ENCODE results near the gene CLCN3. TPM values are rescaled to one million over a fixed set of nuclear protein-coding genes. Genes with fewer than 3 reads are reported as not detected.

Gene CLCN3
- total RNA-seq, 4 donors from 2014 or later, result 14.0 to 61.5 (median 44.7) TPM

DNA sequence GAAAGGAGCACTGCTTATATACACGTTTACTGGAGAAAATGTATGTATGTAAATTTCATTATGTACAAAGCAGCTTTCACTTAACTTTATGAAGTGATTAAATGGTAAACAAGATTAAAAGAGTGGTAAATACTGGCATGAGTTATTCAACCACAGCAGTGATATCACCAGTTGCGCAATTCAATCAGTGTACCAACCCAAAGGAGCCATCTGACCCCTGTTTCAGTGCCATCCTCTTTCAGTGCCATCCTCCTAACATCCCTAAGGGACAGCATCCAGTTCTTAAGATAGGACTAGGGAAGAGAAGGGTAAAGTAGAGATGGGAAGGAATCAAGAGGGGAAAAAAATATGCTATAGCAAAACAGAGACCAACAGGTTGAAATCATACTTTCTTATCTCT lies 121.2 kb downstream of the CLCN3 start:
- no peak for TF ChIP-seq POLR2A (IDR thresholded peaks at IDR 0.05)
- TF ChIP-seq, protein P1, sequence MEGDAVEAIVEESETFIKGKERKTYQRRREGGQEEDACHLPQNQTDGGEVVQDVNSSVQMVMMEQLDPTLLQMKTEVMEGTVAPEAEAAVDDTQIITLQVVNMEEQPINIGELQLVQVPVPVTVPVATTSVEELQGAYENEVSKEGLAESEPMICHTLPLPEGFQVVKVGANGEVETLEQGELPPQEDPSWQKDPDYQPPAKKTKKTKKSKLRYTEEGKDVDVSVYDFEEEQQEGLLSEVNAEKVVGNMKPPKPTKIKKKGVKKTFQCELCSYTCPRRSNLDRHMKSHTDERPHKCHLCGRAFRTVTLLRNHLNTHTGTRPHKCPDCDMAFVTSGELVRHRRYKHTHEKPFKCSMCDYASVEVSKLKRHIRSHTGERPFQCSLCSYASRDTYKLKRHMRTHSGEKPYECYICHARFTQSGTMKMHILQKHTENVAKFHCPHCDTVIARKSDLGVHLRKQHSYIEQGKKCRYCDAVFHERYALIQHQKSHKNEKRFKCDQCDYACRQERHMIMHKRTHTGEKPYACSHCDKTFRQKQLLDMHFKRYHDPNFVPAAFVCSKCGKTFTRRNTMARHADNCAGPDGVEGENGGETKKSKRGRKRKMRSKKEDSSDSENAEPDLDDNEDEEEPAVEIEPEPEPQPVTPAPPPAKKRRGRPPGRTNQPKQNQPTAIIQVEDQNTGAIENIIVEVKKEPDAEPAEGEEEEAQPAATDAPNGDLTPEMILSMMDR (IDR thresholded peaks at IDR 0.05), result no peak
- DNase-seq, result no peak
- no peak overlapping the region for H3K4me3 ChIP-seq
- H3K4me1 ChIP-seq, result no peaks in the 10 kb centered on the region
- no peaks in the 10 kb centered on the region for H3K27me3 ChIP-seq
- H3K9me3 ChIP-seq, result no peaks in the 10 kb centered on the region
- peaks cover 0 to 25% (median 0%) of the 10 kb centered on the region in 3 donors for H3K36me3 ChIP-seq
- no peak overlapping the region for H3K27ac ChIP-seq

DNA sequence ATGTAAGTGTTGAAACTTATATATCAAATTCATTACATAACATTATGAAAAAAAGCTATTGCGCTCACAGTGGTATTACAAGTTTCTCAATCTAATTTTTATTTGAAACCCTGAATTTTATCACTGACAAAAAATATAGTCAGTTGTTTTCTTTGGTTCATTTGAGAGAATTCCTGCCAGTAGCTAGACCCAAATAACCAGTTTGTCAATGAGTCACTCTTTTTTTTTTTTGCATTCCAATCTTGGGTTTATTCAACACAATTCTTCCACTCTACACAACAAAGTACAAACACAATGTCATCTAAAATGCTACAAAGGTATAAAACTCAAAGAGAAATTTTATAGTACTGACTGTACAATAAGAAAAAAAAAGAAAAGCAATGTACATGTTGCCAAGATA lies 124.2 kb downstream of the CLCN3 start:
- DNase-seq, result no peak
- Histone ChIP-seq H3K36me3 (peaks cover 0 to 8% (median 0%) of the 10 kb centered on the region in 3 donors), H3K4me3 (no peak overlapping the region), H3K4me1 (no peaks in the 10 kb centered on the region), H3K9me3 (no peaks in the 10 kb centered on the region), H3K27me3 (no peaks in the 10 kb centered on the region), H3K27ac (no peak overlapping the region)
- TF ChIP-seq POLR2A (IDR thresholded peaks at IDR 0.05), result no peak
- TF ChIP-seq, protein P1 (IDR thresholded peaks at IDR 0.05), result no peak

DNA sequence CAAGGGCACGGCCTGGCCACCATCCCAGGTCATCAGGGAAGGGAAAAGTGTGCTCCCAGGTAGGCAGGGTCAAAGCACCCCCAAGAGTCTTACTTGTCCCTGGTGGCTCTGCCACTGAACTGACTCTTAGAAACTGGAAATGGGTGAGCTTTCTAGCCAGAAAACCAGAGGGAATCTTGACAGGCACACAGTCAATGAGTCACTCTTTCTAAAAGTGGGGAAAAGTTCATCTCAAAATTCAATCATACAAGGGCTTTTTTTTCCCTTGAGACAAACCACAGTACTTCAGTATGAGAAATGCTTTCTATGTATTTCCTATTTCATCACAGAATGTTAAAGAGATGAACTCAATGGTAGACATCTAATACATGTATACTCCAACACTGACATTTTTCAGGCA lies 124.9 kb downstream of the CLCN3 start:
- peaks cover 0 to 3% (median 0%) of the 10 kb centered on the region in 3 donors for H3K36me3 ChIP-seq
- no peak overlapping the region for H3K4me3 ChIP-seq
- H3K27me3 ChIP-seq, result no peaks in the 10 kb centered on the region
- TF ChIP-seq, protein P1 (IDR thresholded peaks at IDR 0.05), result no peak
- no peak for TF ChIP-seq POLR2A (IDR thresholded peaks at IDR 0.05)
- H3K9me3 ChIP-seq, result no peaks in the 10 kb centered on the region
- H3K27ac ChIP-seq, result no peak overlapping the region
- H3K4me1 ChIP-seq, result no peaks in the 10 kb centered on the region
- DNase-seq, result no peak

DNA sequence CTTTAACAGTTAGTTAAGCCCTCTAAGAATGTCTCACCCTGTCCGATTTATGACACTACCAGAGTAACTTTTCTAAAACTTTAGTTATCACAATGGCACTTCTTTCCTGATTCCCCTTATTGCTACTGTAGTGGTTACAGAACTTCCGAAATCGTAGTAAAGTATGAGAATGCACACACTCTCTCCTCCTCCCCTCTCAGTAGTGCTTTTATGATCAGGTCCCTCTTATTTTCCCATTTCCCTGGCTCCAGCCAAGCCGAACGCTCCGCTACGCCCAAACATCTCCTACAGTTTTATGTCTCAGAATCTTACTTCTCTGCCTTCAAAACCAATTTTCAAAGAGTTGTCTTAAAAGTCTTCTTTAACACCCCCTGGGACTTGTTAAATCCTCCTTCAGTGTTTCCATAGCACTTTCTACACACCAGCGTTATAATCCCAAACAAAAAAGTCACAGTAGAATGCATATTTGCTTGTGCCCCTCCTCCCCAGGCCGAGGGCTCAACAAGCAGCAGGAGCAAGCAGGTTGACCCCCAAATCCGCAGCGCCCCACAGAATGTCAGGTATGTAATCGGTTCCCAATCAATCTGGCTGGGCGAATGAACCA lies 136.7 kb downstream of the CLCN3 start:
- Histone ChIP-seq H3K4me1 (peaks cover 0 to 18% (median 6%) of the 10 kb centered on the region in 4 donors), H3K27ac (peak overlapping the region; percentile 37 to 74 (median 62)), H3K9me3 (no peaks in the 10 kb centered on the region), H3K36me3 (peaks cover 0 to 4% (median 0%) of the 10 kb centered on the region in 3 donors), H3K27me3 (no peaks in the 10 kb centered on the region), H3K4me3 (peak overlapping the region; percentile 65 to 96 (median 74))
- DNase-seq, result no peak
- no peak for TF ChIP-seq POLR2A (IDR thresholded peaks at IDR 0.05)
- TF ChIP-seq, protein P1 (IDR thresholded peaks at IDR 0.05), result no peak

DNA sequence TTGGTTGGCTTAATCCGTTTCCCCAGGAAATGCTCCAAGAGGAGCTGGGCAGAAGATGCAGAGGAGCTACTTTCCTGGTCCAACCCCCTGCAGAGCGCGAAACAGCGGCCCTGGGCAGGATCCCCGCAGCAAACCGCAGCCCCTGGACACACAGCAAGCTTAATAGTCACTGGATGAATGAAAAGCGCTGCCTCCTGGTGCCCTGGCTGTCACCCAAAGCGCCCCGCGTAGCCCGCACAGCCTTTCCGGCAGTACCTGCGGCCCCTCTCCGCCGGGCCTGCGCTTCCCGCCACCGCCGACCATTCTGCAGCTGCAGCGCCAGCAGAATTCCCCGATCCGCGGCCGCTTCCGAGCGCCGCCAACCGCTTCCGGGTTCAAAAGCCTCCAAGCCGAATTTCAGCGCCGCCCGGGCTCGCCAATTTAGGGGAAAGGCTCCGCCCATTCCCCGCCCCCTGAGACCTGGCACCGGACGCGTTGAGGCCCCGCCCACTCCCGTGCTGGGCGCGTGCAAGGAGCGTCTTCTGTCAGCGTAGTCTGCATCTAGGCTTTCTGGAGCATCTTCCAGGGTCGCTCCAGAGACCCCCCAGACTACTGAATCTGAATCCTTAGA lies 137.3 kb downstream of the CLCN3 start, which contains the start of gene HPF1:
Gene HPF1 (minus strand): TSS at position 370 of the 610 bp plus-strand sequence. CDS start 67 bp downstream, at position 303.
- H3K36me3 ChIP-seq, result peaks cover 0 to 4% (median 0%) of the 10 kb centered on the region in 3 donors
- peak in 1 of 2 donors; percentile 19 for TF ChIP-seq POLR2A (IDR thresholded peaks at IDR 0.05)
- TF ChIP-seq, protein P1 (IDR thresholded peaks at IDR 0.05), result no peak
- peak within 1 kb of the TSS; percentile 65 to 96 (median 74) for H3K4me3 ChIP-seq
- no peaks in the 10 kb centered on the region for H3K27me3 ChIP-seq
- peak within 1 kb of the TSS; percentile 37 to 74 (median 62) for H3K27ac ChIP-seq
- peaks cover 0 to 18% (median 6%) of the 10 kb centered on the region in 4 donors for H3K4me1 ChIP-seq
- no peaks in the 10 kb centered on the region for H3K9me3 ChIP-seq
- DNase-seq, result peak; percentile 96 to 98 (median 97)
